K562 (cell line): ENCODE measurements around the gene GIPC3. TPM values are rescaled to one million over a fixed set of nuclear protein-coding genes. Genes with fewer than 3 reads are reported as not detected.
A peak's percentile ranks its signal among the peaks of the same experiment; 100 is the strongest.

ENCODE experiments used
- BRCA1 ChIP-seq, 2 experiments: fragments of 450-650 bp in 1 of 2; sonication (generic) in 1 of 2; formaldehyde crosslinking in 1 of 2; IDR thresholded peaks; 2 replicates each; pipeline versions ENCODE4 v1.5.0 to v1.6.1; 2017 to 2020; ENCODE audit warnings: mild to moderate bottlenecking in 1 of 2, missing genetic modification reagents in 1 of 2
- CEBPG ChIP-seq, 3 experiments: fragments of 200-800 bp in 1 of 3; sonication (Bioruptor generic) in 1 of 3; sonication (generic) in 1 of 3; formaldehyde crosslinking in 1 of 3; IDR thresholded peaks in 2 of 3; conservative IDR thresholded peaks in 1 of 3; 2 replicates each; pipeline versions ENCODE4 v1.6.1 to v1.8.0; 2016 to 2022; ENCODE audit warnings: missing compliant biosample characterization in 2 of 3, missing genetic modification characterization in 2 of 3, mild to moderate bottlenecking in 1 of 3, missing genetic modification reagents in 1 of 3
- NCOA6 ChIP-seq: fragments of 450-650 bp; IDR thresholded peaks from 2 replicates; pipeline ENCODE4 v1.6.1; 2017; ENCODE audit warnings: mild to moderate bottlenecking
- WHSC1 ChIP-seq: IDR thresholded peaks from one replicate; pipeline ENCODE4 v1.6.1; 2012; ENCODE audit warnings: low read length, control low read depth, inconsistent platforms
- ZNF589 ChIP-seq: fragments of 200-800 bp; sonication (Bioruptor generic); IDR thresholded peaks from 2 replicates; pipeline ENCODE4 v1.6.1; 2016; ENCODE audit warnings: low read depth, missing genetic modification characterization, missing compliant biosample characterization
- ZNF644 ChIP-seq: fragments of 200-800 bp; sonication (Bioruptor generic); IDR thresholded peaks from 2 replicates; pipeline ENCODE4 v1.6.1; 2016; ENCODE audit warnings: low read depth, missing genetic modification characterization, missing compliant biosample characterization
- ZNF75A ChIP-seq: fragments of 450-650 bp; formaldehyde crosslinking; IDR thresholded peaks from 2 replicates; pipeline ENCODE4 v1.4.0; 2020; ENCODE audit warnings: mild to moderate bottlenecking
- polyA plus RNA-seq, 8 experiments: library from polyadenylated mRNA; depleted of rRNA in 4 of 8; stranded (reverse) in 5 of 8; unstranded in 3 of 8; fragments of >200 nt; fragmentation: Nextera tagmentation in 2 of 8; fragmentation: Illumina TruSeq in 1 of 8; extraction: Ambion mirVana in 2 of 8; extraction: Trizol in 1 of 8; gene quantifications; 2 replicates each; pipeline versions ENCODE4 v1.2.1 to v1.2.3, GENCODE V29; 2011 to 2014; ENCODE audit warnings: inconsistent platforms in 1 of 8, missing spikeins in 1 of 8
- total RNA-seq, 7 experiments: library from RNA; depleted of rRNA in 6 of 7; stranded (reverse); fragments of >200 nt in 6 of 7; fragmentation: Illumina TruSeq in 2 of 7; extraction: Trizol in 2 of 7; gene quantifications; 2 replicates each; pipeline versions ENCODE4 v1.2.1 to v1.2.3, GENCODE V29; 2011 to 2021; ENCODE audit warnings: low replicate concordance in 1 of 7
- TF ChIP-seq, protein P1 (sequence below): sonication (generic); formaldehyde crosslinking; IDR thresholded peaks from 2 replicates; pipeline ENCODE4 v1.4.0; 2020; ENCODE audit warnings: mild to moderate bottlenecking, missing genetic modification reagents
- TF ChIP-seq, protein P2 (sequence below): fragments of 200-600 bp; sonication (generic); IDR thresholded peaks from one replicate; pipeline ENCODE4 v1.6.1; 2012; ENCODE audit warnings: mild to moderate bottlenecking, low read depth, low read length, inconsistent platforms
- TF ChIP-seq, protein P3 (sequence below), 2 experiments: fragments of 450-650 bp in 1 of 2; sonication (generic) in 1 of 2; formaldehyde crosslinking; conservative IDR thresholded peaks; 2 replicates each; pipeline versions ENCODE4 v1.4.0 to v1.8.1; 2020 to 2022; ENCODE audit warnings: mild to moderate bottlenecking in 1 of 2, missing genetic modification reagents in 1 of 2
- TF ChIP-seq, protein P4 (sequence below): sonication (generic); formaldehyde crosslinking; IDR thresholded peaks from 2 replicates; pipeline ENCODE4 v1.5.0; 2020; ENCODE audit warnings: missing genetic modification reagents

Gene GIPC3
- total and polyA plus RNA-seq, 9 of the 15 experiments (the other 6 are each of a cell fraction or from before 2014, with no cell fraction given): 0.03 to 3.6 (median 1.5) TPM; not detected in 1

DNA sequence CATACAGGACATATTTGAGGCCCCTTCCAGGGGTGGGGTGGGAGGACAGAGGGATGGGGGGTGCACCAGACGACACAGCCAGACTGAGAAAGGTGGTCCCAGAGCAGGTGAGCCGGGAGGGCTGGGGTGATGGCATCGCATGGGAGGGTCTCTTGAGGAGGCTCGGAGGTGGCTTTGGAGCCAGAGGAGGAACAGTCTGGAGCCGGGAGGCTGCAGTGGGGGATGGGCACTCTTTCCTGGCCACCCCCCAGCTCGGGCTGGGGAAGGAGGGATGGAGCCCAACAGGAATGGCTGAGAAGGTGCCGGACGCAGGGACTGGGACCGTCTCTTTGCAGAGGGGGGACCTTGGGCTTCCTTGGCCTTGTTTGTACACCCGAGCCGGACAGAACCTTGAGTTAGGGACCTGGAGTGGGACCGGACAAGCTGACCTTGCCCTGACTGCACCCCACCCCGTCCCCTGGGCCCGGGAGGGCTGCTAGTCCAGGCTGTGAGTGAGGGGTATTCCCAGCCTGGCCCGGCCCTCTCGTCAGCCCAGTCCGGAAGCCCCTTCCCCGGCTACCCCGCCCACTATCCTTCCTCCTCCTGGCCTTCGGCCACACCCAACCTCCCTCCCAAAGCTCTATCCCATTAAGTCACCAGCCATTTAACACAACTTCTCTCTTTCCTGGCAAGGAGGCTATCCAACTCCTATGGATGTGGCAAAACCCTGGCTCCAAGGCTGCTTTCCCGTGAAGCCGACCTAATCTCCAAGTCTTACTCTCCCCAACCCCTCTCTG lies 22.2 kb downstream of the GIPC3 start (continued):
- TF ChIP-seq, protein P1, sequence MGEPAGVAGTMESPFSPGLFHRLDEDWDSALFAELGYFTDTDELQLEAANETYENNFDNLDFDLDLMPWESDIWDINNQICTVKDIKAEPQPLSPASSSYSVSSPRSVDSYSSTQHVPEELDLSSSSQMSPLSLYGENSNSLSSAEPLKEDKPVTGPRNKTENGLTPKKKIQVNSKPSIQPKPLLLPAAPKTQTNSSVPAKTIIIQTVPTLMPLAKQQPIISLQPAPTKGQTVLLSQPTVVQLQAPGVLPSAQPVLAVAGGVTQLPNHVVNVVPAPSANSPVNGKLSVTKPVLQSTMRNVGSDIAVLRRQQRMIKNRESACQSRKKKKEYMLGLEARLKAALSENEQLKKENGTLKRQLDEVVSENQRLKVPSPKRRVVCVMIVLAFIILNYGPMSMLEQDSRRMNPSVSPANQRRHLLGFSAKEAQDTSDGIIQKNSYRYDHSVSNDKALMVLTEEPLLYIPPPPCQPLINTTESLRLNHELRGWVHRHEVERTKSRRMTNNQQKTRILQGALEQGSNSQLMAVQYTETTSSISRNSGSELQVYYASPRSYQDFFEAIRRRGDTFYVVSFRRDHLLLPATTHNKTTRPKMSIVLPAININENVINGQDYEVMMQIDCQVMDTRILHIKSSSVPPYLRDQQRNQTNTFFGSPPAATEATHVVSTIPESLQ (CRISPR knock-in tag): 0 out of 2 replicates have a peak, but pooled peaks have one; percentile 61
- TF ChIP-seq WHSC1 (no peak), ZNF75A (CRISPR knock-in tag) (no peak), ZNF589 (CRISPR knock-in tag) (no peak), BRCA1 (IDR thresholded peaks at IDR 0.05) (no peak), BRCA1 (CRISPR knock-in tag; IDR thresholded peaks at IDR 0.05) (no peak), NCOA6 (no peak), ZNF644 (no peak), CEBPG (CRISPR knock-in tag; IDR thresholded peaks at IDR 0.05) (no peak), CEBPG (tag; conservative IDR thresholded peaks at IDR 0.05 in 1 of 2, IDR thresholded peaks at IDR 0.05 in 1 of 2) (no peak)
- TF ChIP-seq, protein P2, sequence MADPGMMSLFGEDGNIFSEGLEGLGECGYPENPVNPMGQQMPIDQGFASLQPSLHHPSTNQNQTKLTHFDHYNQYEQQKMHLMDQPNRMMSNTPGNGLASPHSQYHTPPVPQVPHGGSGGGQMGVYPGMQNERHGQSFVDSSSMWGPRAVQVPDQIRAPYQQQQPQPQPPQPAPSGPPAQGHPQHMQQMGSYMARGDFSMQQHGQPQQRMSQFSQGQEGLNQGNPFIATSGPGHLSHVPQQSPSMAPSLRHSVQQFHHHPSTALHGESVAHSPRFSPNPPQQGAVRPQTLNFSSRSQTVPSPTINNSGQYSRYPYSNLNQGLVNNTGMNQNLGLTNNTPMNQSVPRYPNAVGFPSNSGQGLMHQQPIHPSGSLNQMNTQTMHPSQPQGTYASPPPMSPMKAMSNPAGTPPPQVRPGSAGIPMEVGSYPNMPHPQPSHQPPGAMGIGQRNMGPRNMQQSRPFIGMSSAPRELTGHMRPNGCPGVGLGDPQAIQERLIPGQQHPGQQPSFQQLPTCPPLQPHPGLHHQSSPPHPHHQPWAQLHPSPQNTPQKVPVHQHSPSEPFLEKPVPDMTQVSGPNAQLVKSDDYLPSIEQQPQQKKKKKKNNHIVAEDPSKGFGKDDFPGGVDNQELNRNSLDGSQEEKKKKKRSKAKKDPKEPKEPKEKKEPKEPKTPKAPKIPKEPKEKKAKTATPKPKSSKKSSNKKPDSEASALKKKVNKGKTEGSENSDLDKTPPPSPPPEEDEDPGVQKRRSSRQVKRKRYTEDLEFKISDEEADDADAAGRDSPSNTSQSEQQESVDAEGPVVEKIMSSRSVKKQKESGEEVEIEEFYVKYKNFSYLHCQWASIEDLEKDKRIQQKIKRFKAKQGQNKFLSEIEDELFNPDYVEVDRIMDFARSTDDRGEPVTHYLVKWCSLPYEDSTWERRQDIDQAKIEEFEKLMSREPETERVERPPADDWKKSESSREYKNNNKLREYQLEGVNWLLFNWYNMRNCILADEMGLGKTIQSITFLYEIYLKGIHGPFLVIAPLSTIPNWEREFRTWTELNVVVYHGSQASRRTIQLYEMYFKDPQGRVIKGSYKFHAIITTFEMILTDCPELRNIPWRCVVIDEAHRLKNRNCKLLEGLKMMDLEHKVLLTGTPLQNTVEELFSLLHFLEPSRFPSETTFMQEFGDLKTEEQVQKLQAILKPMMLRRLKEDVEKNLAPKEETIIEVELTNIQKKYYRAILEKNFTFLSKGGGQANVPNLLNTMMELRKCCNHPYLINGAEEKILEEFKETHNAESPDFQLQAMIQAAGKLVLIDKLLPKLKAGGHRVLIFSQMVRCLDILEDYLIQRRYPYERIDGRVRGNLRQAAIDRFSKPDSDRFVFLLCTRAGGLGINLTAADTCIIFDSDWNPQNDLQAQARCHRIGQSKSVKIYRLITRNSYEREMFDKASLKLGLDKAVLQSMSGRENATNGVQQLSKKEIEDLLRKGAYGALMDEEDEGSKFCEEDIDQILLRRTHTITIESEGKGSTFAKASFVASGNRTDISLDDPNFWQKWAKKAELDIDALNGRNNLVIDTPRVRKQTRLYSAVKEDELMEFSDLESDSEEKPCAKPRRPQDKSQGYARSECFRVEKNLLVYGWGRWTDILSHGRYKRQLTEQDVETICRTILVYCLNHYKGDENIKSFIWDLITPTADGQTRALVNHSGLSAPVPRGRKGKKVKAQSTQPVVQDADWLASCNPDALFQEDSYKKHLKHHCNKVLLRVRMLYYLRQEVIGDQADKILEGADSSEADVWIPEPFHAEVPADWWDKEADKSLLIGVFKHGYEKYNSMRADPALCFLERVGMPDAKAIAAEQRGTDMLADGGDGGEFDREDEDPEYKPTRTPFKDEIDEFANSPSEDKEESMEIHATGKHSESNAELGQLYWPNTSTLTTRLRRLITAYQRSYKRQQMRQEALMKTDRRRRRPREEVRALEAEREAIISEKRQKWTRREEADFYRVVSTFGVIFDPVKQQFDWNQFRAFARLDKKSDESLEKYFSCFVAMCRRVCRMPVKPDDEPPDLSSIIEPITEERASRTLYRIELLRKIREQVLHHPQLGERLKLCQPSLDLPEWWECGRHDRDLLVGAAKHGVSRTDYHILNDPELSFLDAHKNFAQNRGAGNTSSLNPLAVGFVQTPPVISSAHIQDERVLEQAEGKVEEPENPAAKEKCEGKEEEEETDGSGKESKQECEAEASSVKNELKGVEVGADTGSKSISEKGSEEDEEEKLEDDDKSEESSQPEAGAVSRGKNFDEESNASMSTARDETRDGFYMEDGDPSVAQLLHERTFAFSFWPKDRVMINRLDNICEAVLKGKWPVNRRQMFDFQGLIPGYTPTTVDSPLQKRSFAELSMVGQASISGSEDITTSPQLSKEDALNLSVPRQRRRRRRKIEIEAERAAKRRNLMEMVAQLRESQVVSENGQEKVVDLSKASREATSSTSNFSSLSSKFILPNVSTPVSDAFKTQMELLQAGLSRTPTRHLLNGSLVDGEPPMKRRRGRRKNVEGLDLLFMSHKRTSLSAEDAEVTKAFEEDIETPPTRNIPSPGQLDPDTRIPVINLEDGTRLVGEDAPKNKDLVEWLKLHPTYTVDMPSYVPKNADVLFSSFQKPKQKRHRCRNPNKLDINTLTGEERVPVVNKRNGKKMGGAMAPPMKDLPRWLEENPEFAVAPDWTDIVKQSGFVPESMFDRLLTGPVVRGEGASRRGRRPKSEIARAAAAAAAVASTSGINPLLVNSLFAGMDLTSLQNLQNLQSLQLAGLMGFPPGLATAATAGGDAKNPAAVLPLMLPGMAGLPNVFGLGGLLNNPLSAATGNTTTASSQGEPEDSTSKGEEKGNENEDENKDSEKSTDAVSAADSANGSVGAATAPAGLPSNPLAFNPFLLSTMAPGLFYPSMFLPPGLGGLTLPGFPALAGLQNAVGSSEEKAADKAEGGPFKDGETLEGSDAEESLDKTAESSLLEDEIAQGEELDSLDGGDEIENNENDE: no peak
- TF ChIP-seq, protein P3, sequence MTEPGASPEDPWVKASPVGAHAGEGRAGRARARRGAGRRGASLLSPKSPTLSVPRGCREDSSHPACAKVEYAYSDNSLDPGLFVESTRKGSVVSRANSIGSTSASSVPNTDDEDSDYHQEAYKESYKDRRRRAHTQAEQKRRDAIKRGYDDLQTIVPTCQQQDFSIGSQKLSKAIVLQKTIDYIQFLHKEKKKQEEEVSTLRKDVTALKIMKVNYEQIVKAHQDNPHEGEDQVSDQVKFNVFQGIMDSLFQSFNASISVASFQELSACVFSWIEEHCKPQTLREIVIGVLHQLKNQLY (CRISPR knock-in tag; conservative IDR thresholded peaks at IDR 0.05): no peak
- TF ChIP-seq, protein P4, sequence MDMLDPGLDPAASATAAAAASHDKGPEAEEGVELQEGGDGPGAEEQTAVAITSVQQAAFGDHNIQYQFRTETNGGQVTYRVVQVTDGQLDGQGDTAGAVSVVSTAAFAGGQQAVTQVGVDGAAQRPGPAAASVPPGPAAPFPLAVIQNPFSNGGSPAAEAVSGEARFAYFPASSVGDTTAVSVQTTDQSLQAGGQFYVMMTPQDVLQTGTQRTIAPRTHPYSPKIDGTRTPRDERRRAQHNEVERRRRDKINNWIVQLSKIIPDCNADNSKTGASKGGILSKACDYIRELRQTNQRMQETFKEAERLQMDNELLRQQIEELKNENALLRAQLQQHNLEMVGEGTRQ (CRISPR knock-in tag): no peak
